ENCODE data around the gene METTL4. TPM values are rescaled to one million over a fixed set of nuclear protein-coding genes. Genes with fewer than 3 reads are reported as not detected.

The METTL4 gene
- total and polyA plus RNA-seq, 4 donors, result 8.8 to 19.6 (median 15.6) TPM

DNA sequence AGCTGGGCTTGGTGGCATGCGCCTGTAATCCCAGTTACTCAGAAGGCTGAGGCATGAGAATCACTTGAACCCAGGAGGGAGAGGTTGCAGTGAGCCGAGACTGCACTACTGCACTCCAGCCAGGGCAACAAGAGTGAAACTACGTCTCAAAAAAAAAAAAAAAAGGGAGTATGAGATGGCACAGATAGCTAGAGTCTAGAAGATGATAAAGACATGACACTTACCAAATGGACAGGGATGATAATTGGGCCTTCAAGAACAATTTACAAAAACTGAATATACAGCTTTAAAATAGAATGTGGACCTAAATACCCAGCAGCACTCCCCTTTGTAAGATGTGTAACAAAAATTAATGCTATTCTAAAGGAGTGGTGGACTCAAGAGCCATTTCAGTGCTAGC, 2.7 kb downstream of the METTL4 start:
- WGBS (ENCODE audit: insufficient coverage), result 100% methylated on average over 2 of the region's 3 CpGs

DNA sequence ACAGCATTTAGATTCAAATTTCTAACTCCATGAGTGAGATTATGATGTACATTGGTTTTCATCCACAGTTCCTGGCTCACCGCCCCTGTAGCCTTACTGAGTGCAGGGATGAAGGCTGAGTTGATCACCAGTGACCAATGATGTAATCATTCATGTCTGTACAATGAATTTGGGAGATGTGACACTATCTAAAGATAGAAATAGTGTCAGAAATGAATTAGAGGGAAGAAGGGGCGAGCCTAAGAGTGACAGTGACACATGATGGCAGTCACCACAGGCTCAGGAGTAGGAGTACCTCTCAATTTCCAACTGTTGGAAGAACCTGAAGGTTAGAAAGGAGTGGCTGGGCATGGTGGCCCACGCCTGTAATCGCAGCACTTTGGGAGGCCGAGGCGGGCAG, 3.2 kb downstream of the METTL4 start:
- H3K4me1 ChIP-seq (ENCODE audit: control insufficient read depth, insufficient read depth, low read length), result peaks cover 4% of the 10 kb centered on the region
- H3K27me3 ChIP-seq (ENCODE audit: control insufficient read depth, insufficient read depth, low read length), result no peaks in the 10 kb centered on the region
- DNase-seq (ENCODE audit: low read depth in 4 of 6, low spot score in 6 of 6), result no peak
- H3K36me3 ChIP-seq (ENCODE audit: control insufficient read depth, insufficient read depth, low read length), result peaks cover 3% of the 10 kb centered on the region
- H3K4me3 ChIP-seq (ENCODE audit: low read depth, low read length), result no peak overlapping the region
- no peak overlapping the region for H3K27ac ChIP-seq (ENCODE audit: low read depth, low read length)
- H3K9me3 ChIP-seq (ENCODE audit: control insufficient read depth, insufficient read depth, low read length), result no peaks in the 10 kb centered on the region
- 98% methylated on average over 5 of the region's 6 CpGs for WGBS (ENCODE audit: insufficient coverage)

More for the DNA sequence above, 2.7 kb downstream of the METTL4 start:
- Histone ChIP-seq H3K4me3 (ENCODE audit: low read depth, low read length) (no peak overlapping the region), H3K36me3 (ENCODE audit: control insufficient read depth, insufficient read depth, low read length) (no peaks in the 10 kb centered on the region), H3K4me1 (ENCODE audit: control insufficient read depth, insufficient read depth, low read length) (peaks cover 4% of the 10 kb centered on the region), H3K9me3 (ENCODE audit: control insufficient read depth, insufficient read depth, low read length) (no peaks in the 10 kb centered on the region), H3K27ac (ENCODE audit: low read depth, low read length) (no peak overlapping the region), H3K27me3 (ENCODE audit: control insufficient read depth, insufficient read depth, low read length) (no peaks in the 10 kb centered on the region)
- no peak for DNase-seq (ENCODE audit: low read depth in 4 of 6, low spot score in 6 of 6)

DNA sequence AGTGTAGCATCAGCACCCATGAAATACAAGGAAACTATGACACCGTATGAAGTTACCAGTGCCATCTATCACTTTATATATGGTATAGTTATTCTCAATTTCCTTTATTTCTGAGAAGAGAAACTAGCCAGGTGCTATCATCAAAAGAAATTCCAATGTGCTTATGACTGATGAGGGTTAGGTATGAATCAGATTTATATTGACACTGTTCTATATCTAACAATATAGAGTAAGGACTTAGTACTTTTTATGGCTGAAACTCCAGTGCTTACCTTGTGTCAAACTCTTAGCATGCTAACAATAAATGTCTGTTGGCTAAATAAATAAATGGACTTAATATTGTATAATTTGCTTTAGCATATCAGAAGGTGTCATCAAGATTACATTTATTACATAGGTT, 6.9 kb downstream of the METTL4 start:
- no peak for DNase-seq (ENCODE audit: low read depth in 4 of 6, low spot score in 6 of 6)
- no CpG with 5 or more reads among the region's 1 CpG for WGBS (ENCODE audit: insufficient coverage)
- Histone ChIP-seq H3K4me1 (ENCODE audit: control insufficient read depth, insufficient read depth, low read length) (no peaks in the 10 kb centered on the region), H3K27me3 (ENCODE audit: control insufficient read depth, insufficient read depth, low read length) (no peaks in the 10 kb centered on the region), H3K36me3 (ENCODE audit: control insufficient read depth, insufficient read depth, low read length) (peaks cover 7% of the 10 kb centered on the region), H3K27ac (ENCODE audit: low read depth, low read length) (no peak overlapping the region), H3K4me3 (ENCODE audit: low read depth, low read length) (no peak overlapping the region), H3K9me3 (ENCODE audit: control insufficient read depth, insufficient read depth, low read length) (no peaks in the 10 kb centered on the region)

DNA sequence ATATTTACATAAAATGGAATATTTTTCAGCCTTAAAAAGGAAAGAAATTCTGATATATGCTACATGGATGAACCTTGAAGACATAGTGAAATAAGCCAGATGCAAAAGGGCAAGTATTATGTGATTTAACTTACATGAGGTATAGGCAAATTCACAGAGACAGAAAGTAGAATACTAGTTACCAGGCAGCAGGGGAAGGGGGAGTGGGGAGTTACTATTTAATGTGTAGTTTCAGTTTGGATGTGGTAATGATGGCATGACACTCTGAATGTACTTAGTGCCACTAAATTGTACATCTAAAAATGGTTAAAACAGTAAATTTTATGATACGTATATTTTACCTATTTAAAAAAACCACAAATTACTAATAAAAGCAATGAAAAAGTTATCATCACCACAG, 12.1 kb downstream of the METTL4 start:
- H3K9me3 ChIP-seq (ENCODE audit: control insufficient read depth, insufficient read depth, low read length), result no peaks in the 10 kb centered on the region
- no CpG with 5 or more reads among the region's 1 CpG for WGBS (ENCODE audit: insufficient coverage)
- no peak for DNase-seq (ENCODE audit: low read depth in 4 of 6, low spot score in 6 of 6)
- H3K36me3 ChIP-seq (ENCODE audit: control insufficient read depth, insufficient read depth, low read length), result peaks cover 7% of the 10 kb centered on the region
- no peaks in the 10 kb centered on the region for H3K4me1 ChIP-seq (ENCODE audit: control insufficient read depth, insufficient read depth, low read length)
- H3K4me3 ChIP-seq (ENCODE audit: low read depth, low read length), result no peak overlapping the region
- H3K27ac ChIP-seq (ENCODE audit: low read depth, low read length), result no peak overlapping the region
- H3K27me3 ChIP-seq (ENCODE audit: control insufficient read depth, insufficient read depth, low read length), result no peaks in the 10 kb centered on the region

DNA sequence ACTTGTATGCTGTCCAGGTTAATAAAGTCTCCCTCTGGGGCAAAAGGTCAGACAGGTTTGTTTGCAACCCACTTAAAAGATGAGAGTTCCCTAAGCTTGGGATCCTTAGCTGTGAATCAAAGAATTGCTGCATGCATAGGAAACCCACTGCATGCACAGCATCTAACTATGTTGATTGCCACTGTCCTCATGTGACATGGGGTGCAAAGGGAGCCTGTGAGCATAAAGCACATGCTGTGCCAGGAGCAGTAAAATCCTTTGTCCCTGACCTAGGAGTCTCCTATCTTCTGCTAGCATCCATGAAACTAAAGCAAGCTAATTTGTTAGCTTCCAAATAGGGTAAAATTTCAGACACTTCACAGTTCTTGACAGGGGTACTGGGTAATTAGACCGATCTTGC, 13.8 kb downstream of the METTL4 start:
- no peaks in the 10 kb centered on the region for H3K4me1 ChIP-seq (ENCODE audit: control insufficient read depth, insufficient read depth, low read length)

DNA sequence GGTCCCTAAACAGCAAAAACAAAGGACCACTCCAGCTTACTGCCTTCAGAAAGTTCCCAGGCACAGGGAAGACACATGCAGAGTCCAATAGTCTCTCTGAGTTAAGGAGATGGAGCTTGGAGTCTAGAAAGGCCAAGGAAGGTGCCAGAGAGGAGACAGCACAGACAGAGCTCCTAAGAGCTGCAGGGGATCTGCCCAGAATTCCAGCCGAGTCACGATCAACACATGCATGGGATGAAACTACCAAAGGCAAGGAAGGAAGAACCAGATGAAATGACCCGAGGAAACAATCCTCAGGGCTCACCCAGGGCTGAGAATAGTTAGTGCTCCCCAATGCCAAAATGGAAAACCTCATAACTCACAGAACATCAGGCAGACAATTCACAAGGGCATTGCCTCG, 15.4 kb downstream of the METTL4 start:
- no peaks in the 10 kb centered on the region for H3K4me1 ChIP-seq (ENCODE audit: control insufficient read depth, insufficient read depth, low read length)
- 54% methylated on average over 2 of the region's 4 CpGs for WGBS (ENCODE audit: insufficient coverage)

More for the DNA sequence above, 13.8 kb downstream of the METTL4 start:
- no peaks in the 10 kb centered on the region for H3K27me3 ChIP-seq (ENCODE audit: control insufficient read depth, insufficient read depth, low read length)
- no peak overlapping the region for H3K4me3 ChIP-seq (ENCODE audit: low read depth, low read length)
- H3K9me3 ChIP-seq (ENCODE audit: control insufficient read depth, insufficient read depth, low read length), result no peaks in the 10 kb centered on the region
- no peak overlapping the region for H3K27ac ChIP-seq (ENCODE audit: low read depth, low read length)
- H3K36me3 ChIP-seq (ENCODE audit: control insufficient read depth, insufficient read depth, low read length), result peaks cover 4% of the 10 kb centered on the region
- no CpG with 5 or more reads among the region's 1 CpG for WGBS (ENCODE audit: insufficient coverage)
- no peak for DNase-seq (ENCODE audit: low read depth in 4 of 6, low spot score in 6 of 6)

DNA sequence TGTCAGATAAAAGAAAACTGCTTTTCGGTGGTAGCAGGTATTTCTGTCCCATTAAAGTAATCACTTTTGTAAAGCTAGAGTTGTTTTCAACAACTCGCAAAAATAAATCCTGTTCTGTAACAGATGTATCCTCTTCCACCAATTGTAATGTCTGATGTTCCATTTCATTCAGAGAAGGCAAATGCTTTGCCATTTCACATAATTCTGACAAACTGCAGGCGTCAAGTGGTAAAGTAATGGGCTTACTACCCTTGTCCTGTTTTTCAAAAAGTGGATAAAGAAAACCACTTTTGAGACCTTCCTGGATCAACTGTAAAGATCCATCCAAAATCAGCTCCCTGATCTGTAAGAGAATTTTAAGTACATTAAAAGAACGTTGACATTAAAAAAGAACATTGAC, 16.6 kb downstream of the METTL4 start:
- WGBS (ENCODE audit: insufficient coverage), result no CpG with 5 or more reads among the region's 4 CpGs
- Histone ChIP-seq H3K9me3 (ENCODE audit: control insufficient read depth, insufficient read depth, low read length) (no peaks in the 10 kb centered on the region), H3K27me3 (ENCODE audit: control insufficient read depth, insufficient read depth, low read length) (no peaks in the 10 kb centered on the region)

More for the DNA sequence above, 15.4 kb downstream of the METTL4 start:
- H3K27me3 ChIP-seq (ENCODE audit: control insufficient read depth, insufficient read depth, low read length), result no peaks in the 10 kb centered on the region
- no peak overlapping the region for H3K27ac ChIP-seq (ENCODE audit: low read depth, low read length)
- H3K9me3 ChIP-seq (ENCODE audit: control insufficient read depth, insufficient read depth, low read length), result no peaks in the 10 kb centered on the region
- H3K4me3 ChIP-seq (ENCODE audit: low read depth, low read length), result no peak overlapping the region
- DNase-seq (ENCODE audit: low read depth in 4 of 6, low spot score in 6 of 6), result no peak
- H3K36me3 ChIP-seq (ENCODE audit: control insufficient read depth, insufficient read depth, low read length), result peaks cover 6% of the 10 kb centered on the region

DNA sequence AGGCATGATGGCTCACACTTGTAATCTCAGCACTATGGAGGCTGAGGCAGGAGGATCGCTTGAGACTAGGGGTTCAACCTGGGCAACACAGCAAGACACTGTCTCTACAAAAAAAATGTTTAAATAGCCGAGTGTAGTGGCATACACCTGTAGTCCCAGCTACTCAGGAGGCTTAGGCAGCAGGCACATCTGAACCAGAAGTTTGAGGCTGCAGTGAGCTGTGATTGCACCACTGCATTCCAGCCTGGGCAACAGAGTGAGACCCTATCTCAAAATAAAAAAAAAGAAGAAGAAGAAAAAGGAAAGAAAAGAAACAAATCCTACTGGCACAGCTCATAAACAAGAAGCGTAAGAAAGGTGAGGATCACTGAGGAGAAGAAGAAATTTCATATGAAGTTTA, 19.9 kb downstream of the METTL4 start:
- Histone ChIP-seq H3K4me3 (ENCODE audit: low read depth, low read length) (no peak overlapping the region), H3K9me3 (ENCODE audit: control insufficient read depth, insufficient read depth, low read length) (no peaks in the 10 kb centered on the region), H3K27ac (ENCODE audit: low read depth, low read length) (no peak overlapping the region), H3K36me3 (ENCODE audit: control insufficient read depth, insufficient read depth, low read length) (peaks cover 6% of the 10 kb centered on the region), H3K4me1 (ENCODE audit: control insufficient read depth, insufficient read depth, low read length) (no peaks in the 10 kb centered on the region), H3K27me3 (ENCODE audit: control insufficient read depth, insufficient read depth, low read length) (no peaks in the 10 kb centered on the region)
- 100% methylated on average over 2 of the region's 3 CpGs for WGBS (ENCODE audit: insufficient coverage)
- DNase-seq (ENCODE audit: low read depth in 4 of 6, low spot score in 6 of 6), result no peak

More for the DNA sequence above, 16.6 kb downstream of the METTL4 start:
- no peaks in the 10 kb centered on the region for H3K4me1 ChIP-seq (ENCODE audit: control insufficient read depth, insufficient read depth, low read length)
- no peak overlapping the region for H3K4me3 ChIP-seq (ENCODE audit: low read depth, low read length)
- DNase-seq (ENCODE audit: low read depth in 4 of 6, low spot score in 6 of 6), result no peak
- no peak overlapping the region for H3K27ac ChIP-seq (ENCODE audit: low read depth, low read length)
- peaks cover 6% of the 10 kb centered on the region for H3K36me3 ChIP-seq (ENCODE audit: control insufficient read depth, insufficient read depth, low read length)

DNA sequence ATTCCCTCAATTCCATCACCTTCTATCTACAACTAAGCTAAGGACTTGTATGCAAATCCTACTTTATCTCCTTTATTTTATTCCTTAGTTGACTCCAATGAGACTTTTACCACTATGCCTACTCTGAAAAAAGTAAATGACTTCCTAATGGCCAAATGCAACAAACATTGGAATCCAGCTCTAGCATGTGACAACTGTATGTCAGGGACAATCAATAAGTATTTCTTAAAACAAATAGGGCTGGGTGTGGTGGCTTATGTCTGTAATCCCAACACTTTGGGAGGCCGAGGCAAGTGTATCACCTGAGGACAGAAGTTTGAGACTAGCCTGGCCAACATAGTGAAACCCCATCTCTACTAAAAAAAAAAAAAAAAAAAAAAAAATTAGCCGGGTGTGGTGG, 21.8 kb downstream of the METTL4 start:
- Histone ChIP-seq H3K27ac (ENCODE audit: low read depth, low read length) (no peak overlapping the region), H3K36me3 (ENCODE audit: control insufficient read depth, insufficient read depth, low read length) (peaks cover 6% of the 10 kb centered on the region), H3K27me3 (ENCODE audit: control insufficient read depth, insufficient read depth, low read length) (no peaks in the 10 kb centered on the region), H3K4me3 (ENCODE audit: low read depth, low read length) (no peak overlapping the region), H3K4me1 (ENCODE audit: control insufficient read depth, insufficient read depth, low read length) (no peaks in the 10 kb centered on the region), H3K9me3 (ENCODE audit: control insufficient read depth, insufficient read depth, low read length) (no peaks in the 10 kb centered on the region)
- WGBS (ENCODE audit: insufficient coverage), result no CpG with 5 or more reads among the region's 2 CpGs
- no peak for DNase-seq (ENCODE audit: low read depth in 4 of 6, low spot score in 6 of 6)

DNA sequence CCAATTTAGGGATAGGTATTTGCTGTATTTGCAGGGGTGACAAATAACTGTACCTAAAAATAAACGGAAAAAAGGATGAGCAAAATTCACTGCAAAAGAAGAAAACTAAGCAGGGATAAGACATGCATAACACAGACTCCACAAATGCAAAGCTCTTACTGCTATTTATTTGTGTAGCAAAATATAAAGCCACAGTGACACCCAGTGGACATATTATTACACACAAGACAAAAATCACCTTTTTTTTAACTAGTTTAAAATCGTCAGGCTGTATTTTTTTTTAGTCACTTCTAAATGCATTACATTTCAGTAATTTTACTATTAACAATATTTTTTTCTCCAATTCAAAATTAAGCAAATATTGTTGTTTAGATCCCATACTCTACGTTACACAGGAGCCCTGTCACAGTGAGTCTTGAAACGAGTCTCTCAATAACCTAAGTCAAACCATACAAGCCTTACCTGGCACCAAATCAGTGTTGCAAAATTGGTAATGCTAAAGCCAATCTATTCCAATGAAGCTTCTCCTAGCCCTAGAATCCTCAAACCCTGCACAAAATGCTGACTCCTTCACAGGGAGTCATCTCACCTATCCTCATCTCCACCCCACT, 23.7 kb downstream of the METTL4 start:
- peaks cover 6% of the 10 kb centered on the region for H3K36me3 ChIP-seq (ENCODE audit: control insufficient read depth, insufficient read depth, low read length)
- WGBS (ENCODE audit: insufficient coverage), result 90% methylated on average over 2 of the region's 4 CpGs
- H3K9me3 ChIP-seq (ENCODE audit: control insufficient read depth, insufficient read depth, low read length), result no peaks in the 10 kb centered on the region
- no peak overlapping the region for H3K27ac ChIP-seq (ENCODE audit: low read depth, low read length)
- H3K27me3 ChIP-seq (ENCODE audit: control insufficient read depth, insufficient read depth, low read length), result no peaks in the 10 kb centered on the region
- H3K4me3 ChIP-seq (ENCODE audit: low read depth, low read length), result no peak overlapping the region
- no peaks in the 10 kb centered on the region for H3K4me1 ChIP-seq (ENCODE audit: control insufficient read depth, insufficient read depth, low read length)
- DNase-seq (ENCODE audit: low read depth in 4 of 6, low spot score in 6 of 6), result peak in 5 of 6 donors; percentile 36 to 91 (median 55)

Data from spinal cord (tissue), 10 donors.